Muscle of leg (tissue), 11 donors: ENCODE results near the gene PRKCG. TPM values are rescaled to one million over a fixed set of nuclear protein-coding genes. Genes with fewer than 3 reads are reported as not detected.
"Not testable (repeated sequence)": the region's sequence is repeated elsewhere in the genome, so short reads cannot be mapped to it uniquely, and the experiment has no call there.

Source experiments
- DNase-seq: peaks from one replicate; pipeline ENCODE4 v3.0.0; 2013
- H3K27ac ChIP-seq: one replicate; pipeline ENCODE4 v1.5.1; 2013; ENCODE audit warnings: mild to moderate bottlenecking, low read length, control low read depth
- H3K27me3 ChIP-seq: one replicate; pipeline ENCODE4 v1.6.1; 2013; ENCODE audit warnings: low read length; ENCODE audit not compliant: control insufficient read depth, insufficient read depth
- H3K36me3 ChIP-seq: one replicate; pipeline ENCODE4 v1.6.1; 2013; ENCODE audit warnings: low read length; ENCODE audit not compliant: control insufficient read depth, insufficient read depth
- H3K4me1 ChIP-seq: one replicate; pipeline ENCODE4 v1.6.1; 2013; ENCODE audit warnings: low read length; ENCODE audit not compliant: control insufficient read depth, insufficient read depth
- H3K4me3 ChIP-seq: one replicate; pipeline ENCODE4 v1.5.1; 2013; ENCODE audit warnings: low read length, control low read depth
- H3K9me3 ChIP-seq: replicated peaks from 2 replicates; pipeline ENCODE4 v1.6.1; 2013; ENCODE audit warnings: low read depth, low read length; ENCODE audit not compliant: control insufficient read depth
- WGBS: methylation state at CpG from one replicate; pipeline ENCODE4 v1.1.5; 2013; ENCODE audit warnings: missing lambda C conversion rate; ENCODE audit not compliant: insufficient coverage; 5-methylcytosine and 5-hydroxymethylcytosine counted together
- polyA plus RNA-seq, 8 donors: library from polyadenylated mRNA; unstranded; fragments of 120-200 nt; gene quantifications; one replicate each; pipeline versions ENCODE4 v1.2.1 to v1.2.3, GENCODE V29; 2013; ENCODE audit warnings: inconsistent platforms in 1 of 8, low replicate concordance in 1 of 8; ENCODE audit not compliant: insufficient read length in 8 of 8, insufficient read depth in 1 of 8
- total RNA-seq: library from RNA; stranded (reverse); fragments of 120-200 nt; gene quantifications from one replicate; pipeline ENCODE4 v1.2.4, GENCODE V29; 2013

The PRKCG gene
- total and polyA plus RNA-seq, 9 donors: 0.08 to 1.1 (median 0.32) TPM; not detected in 1

GRCh38 chr19:53936029-53936428 lies 54.0 kb downstream of the PRKCG start:
- H3K4me1 ChIP-seq: no peaks in the 10 kb centered on the region

DNA sequence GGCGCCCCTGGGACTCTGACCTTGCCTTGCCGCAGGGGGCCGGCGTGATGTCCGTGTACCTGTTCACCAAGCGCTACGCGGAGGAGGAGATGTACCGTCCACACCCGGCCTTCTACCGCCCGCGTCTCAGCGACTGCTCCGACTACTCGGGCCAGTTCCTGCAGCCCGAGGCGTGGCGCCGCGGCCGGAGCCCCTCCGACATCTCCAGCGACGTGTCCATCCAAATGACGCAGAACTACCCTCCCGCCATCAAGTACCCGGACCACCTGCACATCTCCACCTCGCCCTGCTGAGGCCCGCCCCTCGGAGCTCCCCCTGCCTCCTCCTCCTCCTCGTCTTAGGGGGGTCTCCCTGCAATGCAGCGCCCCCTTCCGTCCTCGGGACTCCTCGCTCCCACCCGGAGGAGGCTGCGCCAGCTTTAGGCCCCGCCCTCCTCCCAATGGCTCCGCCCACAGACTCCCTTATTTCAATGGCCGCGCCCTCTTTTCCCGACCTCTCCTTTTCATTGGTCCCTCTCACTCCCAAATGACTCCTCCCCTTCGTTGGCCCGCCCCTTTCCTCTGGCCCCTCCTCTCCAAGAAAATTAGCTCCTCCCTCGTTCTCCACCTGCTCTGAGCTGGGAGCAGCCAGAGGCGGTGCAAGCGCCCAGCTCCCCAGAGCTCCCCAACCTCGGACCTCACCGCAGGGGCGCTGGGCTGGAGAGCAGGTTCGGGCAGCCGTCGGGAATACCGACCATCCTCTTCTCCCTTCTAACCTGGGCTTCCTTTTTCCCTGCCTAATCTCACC lies 60.2 kb downstream of the PRKCG start:
- Histone ChIP-seq H3K9me3 (peaks cover 2% of the 10 kb centered on the region), H3K27me3 (peaks cover 48% of the 10 kb centered on the region), H3K4me1 (no peaks in the 10 kb centered on the region), H3K36me3 (no peaks in the 10 kb centered on the region), H3K27ac (no peak overlapping the region), H3K4me3 (no peak overlapping the region)
- WGBS: 3% methylated on average over 53 of the region's 55 CpGs
- no peak for DNase-seq

More at GRCh38 chr19:53936029-53936428, 54.0 kb downstream of the PRKCG start:
- Histone ChIP-seq H3K27me3 (peaks cover 5% of the 10 kb centered on the region), H3K27ac (no peak overlapping the region), H3K4me3 (no peak overlapping the region), H3K9me3 (peaks cover 2% of the 10 kb centered on the region), H3K36me3 (no peaks in the 10 kb centered on the region)
- DNase-seq: no peak
- 29% methylated on average over 2 of the region's 7 CpGs for WGBS

- H3K9me3 ChIP-seq: no peaks in the 10 kb centered on the region
- WGBS: 52% methylated on average over 2 of the region's 4 CpGs
- no peaks in the 10 kb centered on the region for H3K36me3 ChIP-seq
- no peaks in the 10 kb centered on the region for H3K4me1 ChIP-seq
- no peak for DNase-seq
- peaks cover 49% of the 10 kb centered on the region for H3K27me3 ChIP-seq
- no peak overlapping the region for H3K4me3 ChIP-seq
- no peak overlapping the region for H3K27ac ChIP-seq
These were observed 62.4 kb downstream of the PRKCG start for GRCh38 chr19:53944416-53944815.

DNA sequence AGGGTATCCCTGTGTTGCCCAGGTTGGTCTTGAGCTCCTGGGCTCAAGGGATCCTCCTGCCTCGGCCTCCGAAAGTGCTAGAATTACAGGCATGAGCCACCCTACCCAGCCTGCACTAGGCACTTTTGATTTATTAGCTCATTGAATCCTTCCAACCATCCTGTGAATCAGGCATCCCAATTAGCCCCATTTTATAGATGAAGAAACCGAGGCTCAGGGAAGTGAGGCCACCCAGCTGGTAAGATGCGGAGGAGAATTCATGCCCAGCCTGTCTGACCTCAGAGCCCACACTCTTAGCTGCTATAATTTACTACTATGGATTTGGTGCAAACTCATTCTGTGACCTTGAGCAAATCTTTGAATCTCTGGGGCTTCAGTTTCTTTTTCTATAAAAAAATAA lies 62.9 kb downstream of the PRKCG start:
- Histone ChIP-seq H3K27ac (no peak overlapping the region), H3K27me3 (peaks cover 49% of the 10 kb centered on the region), H3K4me3 (no peak overlapping the region), H3K4me1 (no peaks in the 10 kb centered on the region), H3K36me3 (no peaks in the 10 kb centered on the region), H3K9me3 (no peaks in the 10 kb centered on the region)
- DNase-seq: no peak
- no CpG with 5 or more reads among the region's 4 CpGs for WGBS

DNA sequence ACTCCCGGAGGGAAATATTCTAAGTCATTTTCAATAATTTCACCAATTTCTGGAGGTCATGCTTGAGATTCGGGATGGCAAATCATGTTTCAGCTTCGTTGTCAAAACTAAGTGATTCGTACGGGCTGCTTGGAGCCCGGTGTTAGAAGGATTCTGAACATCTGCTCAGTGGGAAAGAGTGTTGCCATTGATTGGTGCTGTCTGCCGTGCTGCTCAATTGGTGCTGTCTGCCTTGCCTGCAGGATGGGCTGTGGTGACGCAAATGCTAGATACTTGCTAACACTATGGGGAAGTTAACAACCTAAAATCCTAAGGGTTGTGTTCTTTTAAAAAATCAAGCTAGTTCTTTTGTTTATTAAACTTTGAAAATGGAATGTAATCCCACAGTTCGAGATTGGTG lies 63.4 kb downstream of the PRKCG start:
- H3K4me1 ChIP-seq: no peaks in the 10 kb centered on the region
- no peaks in the 10 kb centered on the region for H3K9me3 ChIP-seq
- no peak overlapping the region for H3K4me3 ChIP-seq
- no peak overlapping the region for H3K27ac ChIP-seq
- no peaks in the 10 kb centered on the region for H3K36me3 ChIP-seq
- 32% methylated on average over 6 of the region's 9 CpGs for WGBS
- DNase-seq: no peak
- H3K27me3 ChIP-seq: peaks cover 47% of the 10 kb centered on the region

DNA sequence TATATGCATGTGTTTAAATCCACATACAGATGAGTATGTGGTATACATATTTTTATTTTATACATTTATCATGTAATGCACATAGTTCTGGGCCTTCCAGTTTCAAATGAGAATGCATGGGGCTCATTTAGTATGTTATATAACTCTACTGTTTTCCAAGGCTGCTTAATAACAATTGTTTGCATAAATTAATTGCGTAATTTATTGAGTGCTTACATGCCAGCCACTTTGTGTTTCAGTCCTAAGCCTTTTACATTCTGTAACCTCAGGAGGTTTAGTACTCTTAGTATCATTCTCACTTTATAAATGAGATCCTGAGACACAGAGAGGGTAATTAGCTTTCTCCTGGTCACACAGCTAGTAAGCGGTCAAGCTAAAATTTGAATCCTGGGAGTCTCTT lies 64.0 kb downstream of the PRKCG start:
- Histone ChIP-seq H3K4me3 (no peak overlapping the region), H3K36me3 (no peaks in the 10 kb centered on the region), H3K27me3 (peaks cover 45% of the 10 kb centered on the region), H3K4me1 (no peaks in the 10 kb centered on the region), H3K27ac (no peak overlapping the region), H3K9me3 (no peaks in the 10 kb centered on the region)
- no CpG with 5 or more reads among the region's 2 CpGs for WGBS
- no peak for DNase-seq

DNA sequence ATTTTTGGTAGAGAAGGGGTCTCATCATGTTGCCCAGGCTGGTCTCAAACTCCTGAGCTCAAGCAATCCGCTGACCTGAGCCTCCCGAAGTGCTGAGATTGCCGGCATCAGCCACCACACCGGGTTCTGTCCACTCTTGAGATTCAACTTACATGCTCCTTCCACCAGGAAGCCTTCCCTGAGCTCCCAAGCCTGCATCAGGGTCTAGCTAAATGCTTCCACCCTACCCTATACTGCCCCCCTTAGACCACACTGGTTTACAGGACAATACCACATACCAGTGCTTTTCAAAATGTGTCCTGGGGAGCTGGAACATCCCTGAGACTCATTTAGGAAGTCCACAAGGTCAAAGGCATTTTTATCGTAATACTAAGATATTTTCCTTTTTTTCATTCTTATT lies 65.6 kb downstream of the PRKCG start:
- 68% methylated on average over 4 of the region's 5 CpGs for WGBS
- no peak for DNase-seq
- no peaks in the 10 kb centered on the region for H3K9me3 ChIP-seq
- peaks cover 33% of the 10 kb centered on the region for H3K27me3 ChIP-seq
- no peak overlapping the region for H3K27ac ChIP-seq
- no peaks in the 10 kb centered on the region for H3K4me1 ChIP-seq
- H3K4me3 ChIP-seq: no peak overlapping the region
- no peaks in the 10 kb centered on the region for H3K36me3 ChIP-seq

GRCh38 chr19:53948611-53949010 lies 66.6 kb downstream of the PRKCG start:
- not testable (repeated sequence) for H3K4me3 ChIP-seq, H3K27ac ChIP-seq, H3K9me3 ChIP-seq, H3K4me1 ChIP-seq, DNase-seq, H3K36me3 ChIP-seq
- H3K27me3 ChIP-seq: peaks cover 24% of the 10 kb centered on the region
- no CpG with 5 or more reads among the region's 5 CpGs for WGBS

DNA sequence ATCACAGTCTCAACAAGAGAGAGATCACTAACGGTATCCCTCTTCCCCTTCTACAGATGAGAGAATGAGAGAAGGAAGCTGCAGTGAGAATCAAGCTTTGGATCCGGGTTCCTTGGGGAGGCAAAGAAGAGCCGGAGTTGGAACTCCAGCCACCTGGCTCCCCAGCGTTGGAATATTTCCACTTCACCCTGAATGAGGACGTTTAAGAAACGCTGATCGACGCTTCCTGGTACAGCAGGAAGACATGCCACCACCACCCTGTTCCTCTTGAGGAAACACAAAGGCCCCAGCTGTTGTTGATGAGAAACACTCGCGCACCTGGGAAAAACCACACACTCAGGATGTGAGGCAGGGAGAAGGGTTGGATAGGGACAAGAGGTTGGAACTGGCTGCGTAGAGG lies 69.4 kb downstream of the PRKCG start:
- Histone ChIP-seq H3K9me3 (no peaks in the 10 kb centered on the region), H3K4me1 (no peaks in the 10 kb centered on the region), H3K4me3 (no peak overlapping the region), H3K27ac (no peak overlapping the region), H3K27me3 (peaks cover 12% of the 10 kb centered on the region), H3K36me3 (no peaks in the 10 kb centered on the region)
- no peak for DNase-seq
- no CpG with 5 or more reads among the region's 11 CpGs for WGBS

DNA sequence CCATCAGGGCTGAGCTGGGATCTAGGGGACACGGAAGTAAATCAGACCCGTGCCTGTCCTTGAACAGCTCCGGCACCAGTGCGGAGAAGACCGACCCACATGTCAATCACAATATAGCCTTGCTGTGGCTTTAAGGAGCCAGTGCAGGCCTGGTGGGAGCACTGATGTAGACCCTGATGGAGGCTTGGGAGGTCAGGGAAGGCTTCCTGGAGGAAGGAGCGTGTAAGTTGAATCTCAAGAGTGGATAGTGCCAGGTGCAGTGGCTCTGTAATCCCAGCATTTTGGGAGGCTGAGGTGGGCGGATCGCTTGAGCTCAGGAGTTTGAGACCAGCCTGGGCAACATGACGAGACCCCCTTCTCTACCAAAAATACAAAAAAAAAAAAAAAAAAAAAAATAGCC lies 70.0 kb downstream of the PRKCG start:
- Histone ChIP-seq H3K4me1 (no peaks in the 10 kb centered on the region), H3K4me3 (no peak overlapping the region), H3K27me3 (peaks cover 11% of the 10 kb centered on the region), H3K36me3 (no peaks in the 10 kb centered on the region), H3K27ac (no peak overlapping the region), H3K9me3 (no peaks in the 10 kb centered on the region)
- no peak for DNase-seq
- whole genome bisulfite sequencing: no CpG with 5 or more reads among the region's 9 CpGs

GRCh38 chr19:53953383-53953782 lies 71.4 kb downstream of the PRKCG start:
- Histone ChIP-seq H3K36me3 (no peaks in the 10 kb centered on the region), H3K4me1 (no peaks in the 10 kb centered on the region), H3K27ac (no peak overlapping the region), H3K9me3 (no peaks in the 10 kb centered on the region), H3K27me3 (peaks cover 22% of the 10 kb centered on the region), H3K4me3 (no peak overlapping the region)
- DNase-seq: no peak
- 50% methylated on average over 1 of the region's 8 CpGs for WGBS
